ENCODE data around the gene SPDYE6. TPM values are rescaled to one million over a fixed set of nuclear protein-coding genes. Genes with fewer than 3 reads are reported as not detected.
"Not testable (repeated sequence)": the region's sequence is repeated elsewhere in the genome, so short reads cannot be mapped to it uniquely, and the experiment has no call there.

Gene SPDYE6
- total RNA-seq, 1 experiment from 2014 or later, result not detected

DNA sequence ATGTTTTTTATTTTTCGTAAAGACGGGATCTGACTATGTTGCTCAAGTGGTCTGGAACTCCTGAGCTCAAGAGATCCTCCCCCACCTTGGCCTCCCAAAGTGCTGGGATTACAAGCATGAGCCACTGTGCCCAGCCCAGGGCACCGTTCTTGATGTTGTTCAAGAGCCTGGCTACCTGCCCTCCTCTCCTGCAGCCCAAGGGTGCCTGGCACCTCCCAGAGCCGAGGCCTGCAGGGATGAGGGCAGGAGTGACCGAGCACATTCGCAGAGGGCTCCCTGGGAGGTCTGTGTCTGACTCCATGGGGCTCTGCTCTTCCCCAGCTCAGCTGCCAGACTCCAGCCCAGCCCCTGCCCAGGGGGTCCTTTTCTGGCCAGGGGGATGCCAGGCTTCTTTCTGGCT lies 54.2 kb downstream of the SPDYE6 start:
- H3K9me3 ChIP-seq (ENCODE audit: insufficient read depth, low read depth), result no peaks in the 10 kb centered on the region
- H3K27ac ChIP-seq, result no peak overlapping the region
- H3K4me3 ChIP-seq, result no peak overlapping the region
- no peak overlapping the region for H2AFZ ChIP-seq
- H3K79me2 ChIP-seq (ENCODE audit: low read depth), result no peaks in the 10 kb centered on the region
- no peaks in the 10 kb centered on the region for H3K27me3 ChIP-seq (ENCODE audit: insufficient read depth, low read depth)
- H3K4me1 ChIP-seq (replicated peaks; ENCODE audit: insufficient read depth), result peaks cover 6% of the 10 kb centered on the region
- POLR2A ChIA-PET (ENCODE audit: unreplicated experiment), result no interaction called here
- no peak for DNase-seq
- CTCF ChIA-PET, result interaction anchor here (0.6 kb wide), 1 partner anchor 11 kb away, joined by 6 read pairs; no protein-coding TSS in a partner anchor
- H3K4me2 ChIP-seq, result no peak overlapping the region
- no TSS peak for BruUV-seq (replicated peaks)
- no peaks in the 10 kb centered on the region for H3K9me2 ChIP-seq (ENCODE audit: insufficient read depth)
- H3K36me3 ChIP-seq (ENCODE audit: low read depth), result no peaks in the 10 kb centered on the region
- 0 out of 2 replicates have a peak, but pooled peaks cover 6% of the 10 kb centered on the region for H3F3A ChIP-seq (ENCODE audit: insufficient read depth, low read depth)
- TF ChIP-seq EZH2 (IDR thresholded peaks at IDR 0.05; ENCODE audit: low read depth), result no peak
- no peak for TF ChIP-seq CTCF (conservative IDR thresholded peaks at IDR 0.05)
- intact Hi-C loops (cut with micrococcal nuclease; ENCODE audit: unreplicated experiment), result no loop called here
- H4K20me1 ChIP-seq (ENCODE audit: insufficient read depth), result no peaks in the 10 kb centered on the region

DNA sequence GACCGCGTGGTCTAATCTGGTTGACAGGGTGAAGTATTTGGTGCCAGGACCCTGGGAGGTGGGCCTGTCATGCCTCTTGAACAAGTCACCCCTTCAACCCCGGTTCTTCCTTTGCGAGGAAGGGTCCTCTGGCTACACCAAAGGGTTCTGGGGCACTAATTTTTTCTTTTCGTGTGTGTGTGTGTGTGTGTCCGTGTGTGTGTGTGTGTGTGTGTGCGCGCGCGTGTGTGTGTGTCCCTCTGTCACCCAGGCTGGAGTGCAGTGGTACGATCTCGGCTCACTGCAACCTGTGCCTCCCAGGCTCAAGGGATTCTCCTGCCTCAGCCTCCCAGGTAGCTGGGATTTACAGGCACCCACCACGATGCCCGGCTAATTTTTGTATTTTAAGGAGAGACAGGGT lies 54.9 kb downstream of the SPDYE6 start:
- CTCF ChIA-PET; H3K4me1 ChIP-seq (replicated peaks; ENCODE audit: insufficient read depth): not testable (repeated sequence)

DNA sequence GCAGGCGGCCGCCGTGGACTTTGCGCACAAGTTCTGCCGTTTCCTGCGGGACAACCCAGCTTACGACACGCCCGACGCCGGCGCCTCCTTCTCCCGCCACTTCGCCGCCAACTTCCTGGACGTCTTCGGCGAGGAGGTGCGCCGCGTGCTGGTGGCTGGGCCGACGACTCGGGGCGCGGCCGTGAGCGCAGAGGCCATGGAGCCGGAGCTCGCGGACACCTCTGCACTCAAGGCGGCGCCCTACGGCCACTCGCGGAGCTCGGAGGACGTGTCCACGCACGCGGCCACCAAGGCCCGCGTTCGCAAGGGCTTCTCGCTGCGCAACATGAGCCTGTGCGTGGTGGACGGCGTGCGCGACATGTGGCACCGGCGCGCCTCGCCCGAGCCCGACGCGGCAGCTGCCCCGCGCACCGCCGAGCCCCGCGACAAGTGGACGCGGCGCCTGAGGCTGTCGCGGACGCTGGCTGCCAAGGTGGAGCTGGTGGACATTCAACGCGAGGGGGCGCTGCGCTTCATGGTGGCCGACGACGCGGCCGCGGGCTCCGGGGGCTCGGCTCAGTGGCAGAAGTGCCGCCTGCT lies 55.5 kb downstream of the SPDYE6 start:
- no peaks in the 10 kb centered on the region for H3K36me3 ChIP-seq (ENCODE audit: low read depth)
- no peak overlapping the region for H3K4me3 ChIP-seq
- intact Hi-C loops (cut with micrococcal nuclease; ENCODE audit: unreplicated experiment), result no loop called here
- POLR2A ChIA-PET (ENCODE audit: unreplicated experiment), result no interaction called here
- 0 out of 2 replicates have a peak, but pooled peaks cover 6% of the 10 kb centered on the region for H3F3A ChIP-seq (ENCODE audit: insufficient read depth, low read depth)
- H3K9me3 ChIP-seq (ENCODE audit: insufficient read depth, low read depth), result no peaks in the 10 kb centered on the region
- H3K9me2 ChIP-seq (ENCODE audit: insufficient read depth), result no peaks in the 10 kb centered on the region
- H4K20me1 ChIP-seq (ENCODE audit: insufficient read depth), result no peaks in the 10 kb centered on the region
- no peak for DNase-seq
- H2AFZ ChIP-seq, result no peak overlapping the region
- no peak for TF ChIP-seq CTCF (conservative IDR thresholded peaks at IDR 0.05)
- TF ChIP-seq EZH2 (IDR thresholded peaks at IDR 0.05; ENCODE audit: low read depth), result no peak
- CTCF ChIA-PET, result no interaction called here
- H3K4me2 ChIP-seq, result no peak overlapping the region
- no TSS peak for BruUV-seq (replicated peaks)
- no peaks in the 10 kb centered on the region for H3K79me2 ChIP-seq (ENCODE audit: low read depth)
- H3K27ac ChIP-seq, result no peak overlapping the region
- no peaks in the 10 kb centered on the region for H3K27me3 ChIP-seq (ENCODE audit: insufficient read depth, low read depth)
- H3K4me1 ChIP-seq (replicated peaks; ENCODE audit: insufficient read depth), result no peaks in the 10 kb centered on the region

More for the DNA sequence above, 54.9 kb downstream of the SPDYE6 start:
- H3K9me3 ChIP-seq (ENCODE audit: insufficient read depth, low read depth); H3K36me3 ChIP-seq (ENCODE audit: low read depth); BruUV-seq (replicated peaks); POLR2A ChIA-PET (ENCODE audit: unreplicated experiment); H3F3A ChIP-seq (ENCODE audit: insufficient read depth, low read depth); H3K4me3 ChIP-seq; H3K9me2 ChIP-seq (ENCODE audit: insufficient read depth); DNase-seq; H4K20me1 ChIP-seq (ENCODE audit: insufficient read depth); intact Hi-C loops (cut with micrococcal nuclease; ENCODE audit: unreplicated experiment); H3K27me3 ChIP-seq (ENCODE audit: insufficient read depth, low read depth); H2AFZ ChIP-seq; H3K27ac ChIP-seq; H3K4me2 ChIP-seq; H3K79me2 ChIP-seq (ENCODE audit: low read depth): not testable (repeated sequence)
